Measurements from ENCODE around the gene AP4B1.

- TF ChIP-seq POLR2A (IDR thresholded peaks at IDR 0.05) (no peak), CTCF (IDR thresholded peaks at IDR 0.05) (no peak), POLR2AphosphoS5 (IDR thresholded peaks at IDR 0.05) (no peak)
Measured at GRCh38 chr1:113931451-113931851, 26.9 kb upstream of the AP4B1 start.
